ENCODE results near the gene CDYL2.

GRCh38 chr16:80656161-80656560, 148.2 kb downstream of the CDYL2 start:
- TF ChIP-seq POLR2A (IDR thresholded peaks at IDR 0.05) (no peak), CTCF (IDR thresholded peaks at IDR 0.05) (no peak), EP300 (IDR thresholded peaks at IDR 0.05; ENCODE audit: low read depth) (no peak)
